HL-60 (cell line): Measurements from ENCODE around the gene MYH9.

Experiments
- DNase-seq, 2 experiments: peaks; one replicate each; pipeline ENCODE4 v3.0.0-alpha.2; 2010 to 2020; ENCODE audit warnings: low read depth in 1 of 2, low spot score in 1 of 2
- H3K27ac ChIP-seq: fragments of 250-450 bp; sonication (Bioruptor Pico); replicated peaks from 2 replicates; pipeline ENCODE4 v1.5.1; 2020; ENCODE audit warnings: mild to moderate bottlenecking, moderate library complexity
- H3K27me3 ChIP-seq: fragments of 250-450 bp; sonication (Bioruptor Pico); 2 replicates; pipeline ENCODE4 v1.5.1; 2021; ENCODE audit warnings: mild to moderate bottlenecking, moderate library complexity; ENCODE audit not compliant: insufficient read depth, poor library complexity, severe bottlenecking
- H3K4me3 ChIP-seq: replicated peaks from 2 replicates; pipeline ENCODE4 v1.5.1; 2011; ENCODE audit warnings: mild to moderate bottlenecking, control low read depth, low read length; ENCODE audit not compliant: insufficient read depth
- CTCF ChIP-seq: IDR thresholded peaks from one replicate; pipeline ENCODE4 v1.5.1; 2011; ENCODE audit warnings: low read length, control low read depth, inconsistent platforms; ENCODE audit not compliant: insufficient read depth
- GABPA ChIP-seq: IDR thresholded peaks from 2 replicates; pipeline ENCODE4 v1.6.1; 2012; ENCODE audit warnings: low read depth
- POLR2AphosphoS5 ChIP-seq: IDR thresholded peaks from 2 replicates; pipeline ENCODE4 v1.6.1; 2012; ENCODE audit warnings: low read depth
- REST ChIP-seq: IDR thresholded peaks from 2 replicates; pipeline ENCODE4 v1.6.1; 2012; ENCODE audit warnings: low read depth; ENCODE audit not compliant: insufficient replicate concordance
- SPI1 ChIP-seq: IDR thresholded peaks from 2 replicates; pipeline ENCODE4 v1.6.1; 2012; ENCODE audit warnings: low read depth, mild to moderate bottlenecking, borderline replicate concordance

Gene MYH9

GRCh38 chr22:36284171-36284571, 103.6 kb downstream of the MYH9 start:
- H3K27ac ChIP-seq, result no peak overlapping the region
- TF ChIP-seq REST, result no peak
- no peak for TF ChIP-seq SPI1
- no peak for TF ChIP-seq POLR2AphosphoS5
- TF ChIP-seq CTCF, result no peak
- TF ChIP-seq GABPA, result no peak
- no peak for DNase-seq
- H3K27me3 ChIP-seq, result no peaks in the 10 kb centered on the region
- H3K4me3 ChIP-seq, result no peak overlapping the region

GRCh38 chr22:36282328-36282831, 105.4 kb downstream of the MYH9 start:
- H3K4me3 ChIP-seq, result no peak overlapping the region
- H3K27ac ChIP-seq, result no peak overlapping the region
- no peak for DNase-seq
- H3K27me3 ChIP-seq, result no peaks in the 10 kb centered on the region
- TF ChIP-seq POLR2AphosphoS5, result no peak
- no peak for TF ChIP-seq REST
- TF ChIP-seq SPI1, result no peak
- TF ChIP-seq GABPA, result no peak
- TF ChIP-seq CTCF, result no peak

- TF ChIP-seq REST, result no peak
- TF ChIP-seq SPI1, result no peak
- no peak for TF ChIP-seq CTCF
- TF ChIP-seq GABPA, result no peak
- no peak for TF ChIP-seq POLR2AphosphoS5
- DNase-seq, result no peak
- no peak overlapping the region for H3K4me3 ChIP-seq
- H3K27ac ChIP-seq, result no peak overlapping the region
- H3K27me3 ChIP-seq, result no peaks in the 10 kb centered on the region
Measured at GRCh38 chr22:36281781-36282327, 105.9 kb downstream of the MYH9 start.
